Coronary artery (tissue), 2 donors: ENCODE data around the gene NTN5.

ENCODE experiments used
- DNase-seq: peaks from one replicate; pipeline ENCODE4 v3.0.0-alpha.2; 2017; ENCODE audit warnings: low spot score
- H3K27ac ChIP-seq, 2 donors: fragments of 200-600 bp; sonication (generic); one replicate each; pipeline ENCODE4 v1.5.1; 2016 to 2019
- H3K4me3 ChIP-seq: fragments of 200-600 bp; sonication (generic); 2 replicates; pipeline ENCODE4 v1.5.1; 2016; ENCODE audit warnings: mild to moderate bottlenecking, moderate library complexity
- CTCF ChIP-seq: fragments of 200-600 bp; sonication (generic); IDR thresholded peaks from one replicate; pipeline ENCODE4 v1.5.1; 2019; ENCODE audit warnings: antibody characterized with exemption

Gene NTN5

GRCh38 chr19:48668332-48668731 lies 4.5 kb downstream of the NTN5 start:
- TF ChIP-seq CTCF: no peak
- Histone ChIP-seq H3K4me3 (no peak overlapping the region), H3K27ac (no peak overlapping the region)
- no peak for DNase-seq

GRCh38 chr19:48665786-48666185 lies 7.0 kb downstream of the NTN5 start:
- H3K4me3 ChIP-seq: no peak overlapping the region
- TF ChIP-seq CTCF: no peak
- no peak overlapping the region for H3K27ac ChIP-seq
- DNase-seq: no peak

- no peak for TF ChIP-seq CTCF
- H3K4me3 ChIP-seq: no peak overlapping the region
- no peak for DNase-seq
- H3K27ac ChIP-seq: no peak overlapping the region
These were observed 8.3 kb downstream of the NTN5 start for GRCh38 chr19:48664476-48664875.

DNA sequence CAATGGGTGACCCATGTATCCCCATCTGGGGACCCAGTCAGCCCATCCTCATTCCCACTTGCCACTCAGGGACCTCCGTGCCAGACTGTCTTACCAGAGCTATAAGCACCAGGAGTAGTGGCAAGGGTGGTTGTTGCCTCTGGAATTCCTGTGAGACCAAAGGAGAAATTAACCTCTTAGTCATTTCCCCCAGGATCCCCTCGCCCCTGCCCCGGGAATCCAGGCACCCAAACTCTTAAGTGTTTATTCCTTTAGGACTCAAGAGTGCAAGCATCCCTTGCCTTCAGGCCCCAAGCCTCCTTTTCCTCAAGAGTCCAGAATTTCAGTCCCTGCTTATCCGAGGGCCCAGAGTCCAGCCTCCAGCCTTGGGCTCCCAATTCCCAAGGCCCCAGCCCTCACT lies 9.2 kb downstream of the NTN5 start:
- TF ChIP-seq CTCF: no peak
- no peak overlapping the region for H3K27ac ChIP-seq
- DNase-seq: no peak
- no peak overlapping the region for H3K4me3 ChIP-seq

- TF ChIP-seq CTCF: no peak
- DNase-seq: no peak
- Histone ChIP-seq H3K27ac (no peak overlapping the region), H3K4me3 (no peak overlapping the region)
These were observed 11.1 kb downstream of the NTN5 start for GRCh38 chr19:48661711-48662090.

DNA sequence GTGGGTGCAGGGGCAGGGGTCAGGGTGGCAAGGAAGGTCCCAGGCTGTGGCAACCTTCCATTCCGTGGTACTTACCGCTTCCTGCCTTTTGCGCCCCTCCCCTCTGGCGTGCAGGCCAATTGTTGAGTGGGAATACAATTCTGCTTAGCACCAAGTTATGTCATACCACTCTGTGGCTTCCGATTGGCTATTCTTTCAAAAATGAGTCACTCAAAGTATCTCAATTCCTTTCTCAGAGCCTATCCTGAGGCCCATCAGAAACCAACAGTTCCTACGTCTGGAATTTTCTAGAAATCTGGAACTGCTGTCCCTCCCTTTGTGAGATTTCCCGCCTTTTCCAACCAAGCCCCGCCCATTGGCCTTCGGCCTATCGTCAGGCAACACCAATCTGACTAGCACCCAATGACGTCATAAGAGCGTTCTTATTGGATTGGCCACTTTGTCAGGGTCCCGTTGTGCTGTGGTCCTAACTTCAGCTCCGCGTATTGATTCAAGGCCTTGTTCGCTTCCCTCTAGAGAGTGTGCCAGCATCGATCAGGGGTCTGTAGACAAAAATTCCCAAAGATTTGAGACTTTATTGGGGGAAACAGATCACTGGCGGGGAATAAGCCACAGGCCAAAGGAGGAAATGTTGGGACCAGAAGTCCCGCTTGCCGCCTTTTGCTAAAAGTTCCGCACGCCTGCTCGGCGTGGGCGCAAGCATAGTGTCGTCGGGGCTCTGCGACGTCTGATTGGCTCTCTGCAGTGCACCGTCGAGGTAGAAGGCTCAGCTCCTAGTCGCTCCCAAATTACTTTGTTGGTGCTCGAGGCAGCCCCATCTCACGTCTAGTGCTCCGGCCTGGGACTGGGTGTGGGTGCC lies 11.7 kb downstream of the NTN5 start:
- H3K27ac ChIP-seq: peak overlapping the region in 1 of 2 donors; percentile 46

More for the DNA sequence above, 11.7 kb downstream of the NTN5 start:
- peak; percentile 88 for DNase-seq
- H3K4me3 ChIP-seq: no peak overlapping the region
- TF ChIP-seq CTCF: no peak
